Mesodermal cell (in vitro differentiated cells): ENCODE data around the gene B9D1.

Source experiments
- H3K27ac ChIP-seq: 2 replicates; pipeline ENCODE4 v1.7.0; 2013; ENCODE audit warnings: mild to moderate bottlenecking, low read depth, low read length, moderate library complexity; ENCODE audit not compliant: severe bottlenecking
- H3K36me3 ChIP-seq: 2 replicates; pipeline ENCODE4 v1.7.1; 2013; ENCODE audit warnings: mild to moderate bottlenecking, low read length, moderate library complexity; ENCODE audit not compliant: control insufficient read depth, insufficient read depth
- H3K4me1 ChIP-seq: one replicate; pipeline ENCODE4 v1.7.1; 2013; ENCODE audit warnings: mild to moderate bottlenecking, low read length; ENCODE audit not compliant: insufficient read depth, control insufficient read depth, poor library complexity, severe bottlenecking
- H3K4me3 ChIP-seq: 2 replicates; pipeline ENCODE4 v1.7.0; 2013; ENCODE audit warnings: low read length, control low read depth, mild to moderate bottlenecking; ENCODE audit not compliant: insufficient read depth, poor library complexity, severe bottlenecking; ENCODE audit errors: extremely low read depth
- H3K9me3 ChIP-seq: 2 replicates; pipeline ENCODE4 v1.7.1; 2013; ENCODE audit warnings: mild to moderate bottlenecking, low read length, moderate library complexity; ENCODE audit not compliant: control insufficient read depth
- WGBS, 2 experiments: methylation state at CpG; one replicate each; pipeline ENCODE4 v1.1.5; 2013; ENCODE audit warnings: missing lambda C conversion rate in 2 of 2; ENCODE audit not compliant: insufficient coverage in 2 of 2; 5-methylcytosine and 5-hydroxymethylcytosine counted together

Gene B9D1

GRCh38 chr17:19315104-19315503 lies 47.4 kb downstream of the B9D1 start:
- Histone ChIP-seq H3K4me1 (peaks cover 12% of the 10 kb centered on the region), H3K36me3 (peaks cover 65% of the 10 kb centered on the region), H3K4me3 (no peak overlapping the region), H3K9me3 (no peaks in the 10 kb centered on the region), H3K27ac (no peak overlapping the region)
- WGBS, 2 experiments = 100% methylated on average over 3 to 4 of the region's 4 CpGs

- H3K4me1 ChIP-seq = peaks cover 20% of the 10 kb centered on the region
- no peak overlapping the region for H3K27ac ChIP-seq
- H3K9me3 ChIP-seq = no peaks in the 10 kb centered on the region
- 96% methylated on average over 12 of the region's 12 CpGs for WGBS, 2 experiments
- no peak overlapping the region for H3K4me3 ChIP-seq
- peaks cover 68% of the 10 kb centered on the region for H3K36me3 ChIP-seq
Observed at GRCh38 chr17:19313746-19314651, 48.5 kb downstream of the B9D1 start.

DNA sequence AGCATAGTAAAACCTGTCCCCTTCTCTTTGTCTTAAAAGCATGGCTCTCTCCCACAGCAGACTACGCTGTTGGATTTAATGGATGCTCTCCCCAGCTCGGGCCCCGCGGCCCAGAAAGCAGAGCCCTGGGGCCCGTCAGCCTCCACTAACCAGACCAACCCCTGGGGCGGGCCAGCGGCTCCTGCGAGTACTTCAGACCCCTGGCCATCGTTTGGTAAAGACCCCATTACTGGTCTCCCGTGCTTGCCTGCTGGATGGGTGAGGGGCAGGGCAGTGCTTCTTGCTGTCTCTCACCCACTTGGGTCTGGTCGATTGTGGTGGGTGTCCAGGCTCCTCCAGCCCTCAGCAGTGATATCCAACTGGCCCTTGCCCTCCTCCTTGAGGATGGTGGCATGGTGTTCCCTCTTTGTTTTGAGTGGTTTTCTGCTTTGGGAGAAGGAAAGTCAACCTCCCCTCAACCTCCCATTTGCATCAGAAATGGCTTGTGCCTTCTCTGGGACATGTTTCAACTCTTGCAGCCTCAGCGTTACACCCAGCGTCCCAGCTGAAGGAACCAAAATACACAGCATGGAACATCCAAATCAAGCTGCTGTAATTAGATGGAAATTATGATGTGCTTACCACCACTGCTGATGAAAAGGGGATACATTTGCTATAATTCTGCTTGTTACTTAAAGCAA lies 49.3 kb downstream of the B9D1 start:
- Histone ChIP-seq H3K27ac (no peak overlapping the region), H3K36me3 (peaks cover 71% of the 10 kb centered on the region), H3K9me3 (no peaks in the 10 kb centered on the region), H3K4me1 (peaks cover 20% of the 10 kb centered on the region), H3K4me3 (no peak overlapping the region)
- WGBS, 2 experiments = 96% methylated on average over 8 to 9 of the region's 13 CpGs

DNA sequence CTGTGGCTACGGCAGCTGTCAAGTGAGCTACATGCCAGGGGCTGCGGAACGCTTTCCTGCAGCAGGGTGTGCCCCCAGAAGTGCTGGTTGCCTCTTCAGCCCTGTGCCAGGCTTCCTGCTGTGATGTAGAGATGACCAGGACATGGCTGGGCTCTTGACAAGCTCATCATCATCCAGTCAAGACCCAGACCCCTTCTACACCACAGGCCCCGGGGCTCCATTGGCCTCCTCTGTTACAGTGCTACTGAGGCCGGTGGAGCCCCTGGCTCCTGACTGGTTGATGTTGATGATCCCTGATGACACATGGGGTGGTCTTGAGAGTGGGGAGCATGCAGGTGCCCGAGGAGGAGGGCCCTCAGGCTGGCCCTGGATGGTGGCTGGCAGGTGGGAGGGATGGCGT lies 50.1 kb downstream of the B9D1 start:
- Histone ChIP-seq H3K27ac (no peak overlapping the region), H3K4me3 (no peak overlapping the region), H3K4me1 (peaks cover 19% of the 10 kb centered on the region), H3K36me3 (peaks cover 64% of the 10 kb centered on the region), H3K9me3 (no peaks in the 10 kb centered on the region)
- WGBS, 2 experiments = 94 to 95% methylated on average over 5 to 6 of the region's 7 CpGs

- peaks cover 59% of the 10 kb centered on the region for H3K36me3 ChIP-seq
Observed at GRCh38 chr17:19311421-19312215, 50.9 kb downstream of the B9D1 start.

DNA sequence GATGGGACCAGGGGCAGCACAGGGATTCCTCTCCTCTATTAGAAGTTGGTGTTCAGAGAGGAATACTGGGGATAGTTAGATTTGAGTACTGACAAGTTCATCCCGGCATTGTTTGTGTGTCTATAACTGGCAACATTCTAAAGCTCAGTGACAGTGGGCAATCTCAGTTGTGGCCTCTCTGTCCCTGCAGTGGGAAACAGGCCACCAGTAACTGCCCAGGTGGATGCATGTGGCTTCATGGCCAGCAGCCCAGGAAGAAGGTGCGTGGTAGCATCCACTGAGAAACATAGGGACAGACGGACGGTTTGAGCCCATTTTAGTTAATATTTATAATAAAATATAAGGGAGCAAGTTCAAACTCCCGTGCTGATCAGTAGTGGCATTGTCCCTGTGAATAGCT lies 51.5 kb downstream of the B9D1 start:
- WGBS, 2 experiments = 90 to 100% methylated on average over 1 of the region's 5 CpGs
- peaks cover 13% of the 10 kb centered on the region for H3K4me1 ChIP-seq
- peaks cover 63% of the 10 kb centered on the region for H3K36me3 ChIP-seq
- no peak overlapping the region for H3K27ac ChIP-seq
- H3K4me3 ChIP-seq = no peak overlapping the region
- H3K9me3 ChIP-seq = no peaks in the 10 kb centered on the region

More at GRCh38 chr17:19311421-19312215, 50.9 kb downstream of the B9D1 start:
- Histone ChIP-seq H3K4me1 (peaks cover 13% of the 10 kb centered on the region), H3K27ac (no peak overlapping the region), H3K9me3 (no peaks in the 10 kb centered on the region), H3K4me3 (no peak overlapping the region)
- 100% methylated on average over 1 of the region's 6 CpGs; no CpG with 5 or more reads in 1 of the 2 experiments for WGBS, 2 experiments

DNA sequence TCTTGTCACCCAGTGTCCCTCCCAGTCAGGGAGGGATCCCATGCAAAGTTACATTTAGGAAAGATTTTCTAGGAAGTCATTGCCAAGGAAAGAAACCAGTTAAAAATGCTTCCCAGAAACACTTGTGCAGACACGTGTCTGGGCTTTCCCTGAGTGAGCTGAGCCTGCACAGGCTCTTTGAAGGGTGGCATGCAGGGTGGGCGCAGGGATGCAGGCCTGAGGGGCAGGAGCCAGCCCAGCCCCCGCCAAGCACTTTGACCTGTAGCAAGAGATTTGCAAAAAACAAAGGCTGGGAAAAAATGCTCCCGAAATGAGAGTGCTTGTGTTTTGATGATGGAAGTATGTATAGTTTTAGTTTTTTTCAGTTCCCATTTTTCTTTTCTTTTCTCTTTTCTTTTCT lies 52.4 kb downstream of the B9D1 start:
- WGBS, 2 experiments = 96 to 97% methylated on average over 3 of the region's 4 CpGs
- Histone ChIP-seq H3K9me3 (no peaks in the 10 kb centered on the region), H3K36me3 (peaks cover 59% of the 10 kb centered on the region), H3K4me3 (no peak overlapping the region), H3K27ac (no peak overlapping the region), H3K4me1 (peaks cover 13% of the 10 kb centered on the region)

- Histone ChIP-seq H3K9me3 (no peaks in the 10 kb centered on the region), H3K4me3 (no peak overlapping the region), H3K4me1 (peaks cover 13% of the 10 kb centered on the region), H3K36me3 (peaks cover 59% of the 10 kb centered on the region), H3K27ac (no peak overlapping the region)
- WGBS, 2 experiments = 86% methylated on average over 4 of the region's 5 CpGs; no CpG with 5 or more reads in 1 of the 2 experiments
Observed at GRCh38 chr17:19309701-19310100, 52.8 kb downstream of the B9D1 start.

- Histone ChIP-seq H3K9me3 (no peaks in the 10 kb centered on the region), H3K4me3 (no peak overlapping the region), H3K27ac (no peak overlapping the region), H3K4me1 (peaks cover 13% of the 10 kb centered on the region), H3K36me3 (peaks cover 46% of the 10 kb centered on the region)
- WGBS, 2 experiments = 90 to 98% methylated on average over 4 to 7 of the region's 8 CpGs
Observed at GRCh38 chr17:19308398-19308797, 54.1 kb downstream of the B9D1 start.

DNA sequence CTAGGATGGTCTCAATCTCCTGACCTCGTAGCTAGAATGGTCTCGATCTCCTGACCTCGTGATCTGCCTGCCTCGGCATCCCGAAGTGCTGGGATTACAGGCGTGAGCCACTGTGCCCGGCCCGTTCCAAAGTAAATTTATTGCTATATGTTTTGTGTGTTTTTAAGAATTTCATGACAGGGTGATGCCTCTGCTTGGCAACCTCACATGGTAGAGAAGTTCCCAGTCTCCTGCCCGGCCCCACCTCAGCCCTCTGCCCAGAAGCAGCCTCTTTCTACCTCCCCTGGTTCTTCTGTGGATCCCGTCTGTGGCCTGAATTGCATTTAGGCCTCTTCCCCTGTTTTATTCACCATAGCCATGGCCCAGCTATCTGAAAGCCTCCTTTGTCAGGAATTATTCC lies 55.0 kb downstream of the B9D1 start:
- H3K4me1 ChIP-seq = peaks cover 16% of the 10 kb centered on the region
- no peaks in the 10 kb centered on the region for H3K9me3 ChIP-seq
- no peak overlapping the region for H3K4me3 ChIP-seq
- WGBS, 2 experiments = 97 to 98% methylated on average over 10 of the region's 10 CpGs
- H3K36me3 ChIP-seq = peaks cover 38% of the 10 kb centered on the region
- no peak overlapping the region for H3K27ac ChIP-seq
